ENCODE results near the gene SLC38A3. TPM values are rescaled to one million over a fixed set of nuclear protein-coding genes. Genes with fewer than 3 reads are reported as not detected.

The SLC38A3 gene
- total and polyA plus RNA-seq, 2 donors (not counting 3 experiments of a cell fraction or from before 2014, with no cell fraction given), result 0.60 to 1.1 TPM

DNA sequence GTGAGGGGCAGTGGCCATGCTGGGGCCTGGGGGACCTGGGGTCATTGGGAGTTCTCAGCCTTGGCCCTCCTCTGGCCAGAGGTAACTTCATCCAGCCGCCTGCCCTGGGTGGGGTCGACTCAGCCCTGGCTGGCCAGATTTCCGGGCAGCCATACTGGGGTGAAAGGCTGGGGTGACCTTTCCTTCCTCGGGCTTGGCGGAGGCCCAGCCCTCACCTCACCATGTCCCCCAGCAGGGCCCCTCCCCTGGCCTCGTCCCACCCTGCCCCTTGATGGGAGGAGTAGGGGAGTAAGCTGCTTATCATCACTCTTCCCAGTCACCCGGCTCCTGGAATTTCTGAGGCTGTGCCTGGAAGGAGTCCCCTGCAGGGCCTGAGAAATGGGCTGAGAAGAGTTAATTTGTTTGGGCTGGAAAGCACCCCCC is 44.5 kb upstream of the SLC38A3 start:
- H3K36me3 ChIP-seq (ENCODE audit: control insufficient read depth in 2 of 2, extremely low read depth in 1 of 2, insufficient read depth in 2 of 2, low read length in 2 of 2), result peaks cover 0 to 9% of the 10 kb centered on the region in 2 experiments
- ChIA-PET POLR2A (no interaction called here), CTCF (interaction anchor here (0.8 to 1.4 kb wide), 2 partner anchors 12 to 31 kb away, joined by 3 read pairs; partner anchors contain the start of gene GNAT1)
- no peaks in the 10 kb centered on the region for H3K27me3 ChIP-seq (ENCODE audit: control insufficient read depth in 2 of 2, insufficient read depth in 2 of 2, low read length in 2 of 2)
- DNase-seq (ENCODE audit: low read depth, low spot score) (peak; percentile 42), FAIRE-seq (peak; percentile 83)
- peak overlapping the region; percentile 34 for H3K27ac ChIP-seq (ENCODE audit: insufficient read depth, low read depth, low read length)
- H3K9me1 ChIP-seq (replicated peaks; ENCODE audit: control insufficient read depth, extremely low read depth, insufficient read depth, low read length), result no peaks in the 10 kb centered on the region
- intact Hi-C loops (cut with micrococcal nuclease), result no loop called here
- H3K4me1 ChIP-seq (ENCODE audit: control insufficient read depth, extremely low read depth, insufficient read depth, low read length), result peaks cover 98% of the 10 kb centered on the region
- H3K9me3 ChIP-seq (replicated peaks; ENCODE audit: control insufficient read depth, insufficient read depth, low read length), result no peaks in the 10 kb centered on the region
- H3K9ac ChIP-seq (replicated peaks; ENCODE audit: extremely low read depth, insufficient read depth, low read length), result no peak overlapping the region
- peak overlapping the region; percentile 11 for H3K4me2 ChIP-seq (ENCODE audit: insufficient read depth, low read length)
- H3K79me2 ChIP-seq (ENCODE audit: control insufficient read depth, insufficient read depth, low read length), result peaks cover 73% of the 10 kb centered on the region
- no peak for TF ChIP-seq MYC (IDR thresholded peaks at IDR 0.05; ENCODE audit: low read depth, low read length)
- no peak for TF ChIP-seq GATA2 (IDR thresholded peaks at IDR 0.05; ENCODE audit: insufficient read depth, insufficient read length, low read depth, low read length)
- TF ChIP-seq JUN (IDR thresholded peaks at IDR 0.05; ENCODE audit: borderline replicate concordance, insufficient read depth, insufficient read length, low read depth), result no peak
- peak; percentile 1 for TF ChIP-seq POLR2A (IDR thresholded peaks at IDR 0.05; ENCODE audit: low read depth, low read length)
- TF ChIP-seq, protein P1, sequence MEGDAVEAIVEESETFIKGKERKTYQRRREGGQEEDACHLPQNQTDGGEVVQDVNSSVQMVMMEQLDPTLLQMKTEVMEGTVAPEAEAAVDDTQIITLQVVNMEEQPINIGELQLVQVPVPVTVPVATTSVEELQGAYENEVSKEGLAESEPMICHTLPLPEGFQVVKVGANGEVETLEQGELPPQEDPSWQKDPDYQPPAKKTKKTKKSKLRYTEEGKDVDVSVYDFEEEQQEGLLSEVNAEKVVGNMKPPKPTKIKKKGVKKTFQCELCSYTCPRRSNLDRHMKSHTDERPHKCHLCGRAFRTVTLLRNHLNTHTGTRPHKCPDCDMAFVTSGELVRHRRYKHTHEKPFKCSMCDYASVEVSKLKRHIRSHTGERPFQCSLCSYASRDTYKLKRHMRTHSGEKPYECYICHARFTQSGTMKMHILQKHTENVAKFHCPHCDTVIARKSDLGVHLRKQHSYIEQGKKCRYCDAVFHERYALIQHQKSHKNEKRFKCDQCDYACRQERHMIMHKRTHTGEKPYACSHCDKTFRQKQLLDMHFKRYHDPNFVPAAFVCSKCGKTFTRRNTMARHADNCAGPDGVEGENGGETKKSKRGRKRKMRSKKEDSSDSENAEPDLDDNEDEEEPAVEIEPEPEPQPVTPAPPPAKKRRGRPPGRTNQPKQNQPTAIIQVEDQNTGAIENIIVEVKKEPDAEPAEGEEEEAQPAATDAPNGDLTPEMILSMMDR (IDR thresholded peaks at IDR 0.05; ENCODE audit: extremely low read depth in 1 of 2, insufficient read depth in 1 of 2, low read depth in 1 of 2, low read length in 2 of 2), result no peak
- TF ChIP-seq, protein P2, sequence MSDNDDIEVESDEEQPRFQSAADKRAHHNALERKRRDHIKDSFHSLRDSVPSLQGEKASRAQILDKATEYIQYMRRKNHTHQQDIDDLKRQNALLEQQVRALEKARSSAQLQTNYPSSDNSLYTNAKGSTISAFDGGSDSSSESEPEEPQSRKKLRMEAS (IDR thresholded peaks at IDR 0.05; ENCODE audit: insufficient read depth, insufficient read length), result no peak
- no peak for TF ChIP-seq FOS (IDR thresholded peaks at IDR 0.05; ENCODE audit: borderline replicate concordance, insufficient read depth, low read length)
- no peak for TF ChIP-seq EZH2 (IDR thresholded peaks at IDR 0.05; ENCODE audit: borderline replicate concordance, low read depth, low read length, severe bottlenecking)
- peak; percentile 36 for TF ChIP-seq POLR2AphosphoS5 (IDR thresholded peaks at IDR 0.05; ENCODE audit: insufficient read depth, low read depth, low read length)
- H3K4me3 ChIP-seq (replicated peaks in 1 of 3; ENCODE audit: insufficient read depth in 1 of 3, low read depth in 1 of 3, low read length in 3 of 3), result no peak overlapping the region
- BruUV-seq (replicated peaks), result no TSS peak
- H2AFZ ChIP-seq (ENCODE audit: low read depth, low read length), result no peak overlapping the region
- H4K20me1 ChIP-seq (replicated peaks; ENCODE audit: control insufficient read depth, extremely low read depth, insufficient read depth, low read length), result no peaks in the 10 kb centered on the region
- dilution Hi-C loops (cut with MboI; ENCODE audit: extremely low pct_ligation_motif_present, low sequenced_read_pairs), result no loop called here
